Fibroblast of lung (primary cell): ENCODE data around the gene AKAP13.

Experiments
- CTCF ChIP-seq, 2 donors: IDR thresholded peaks in 1 of 2; conservative IDR thresholded peaks in 1 of 2; 1 replicate in 1 of 2; 2 replicates in 1 of 2; pipeline ENCODE4 v1.5.1; 2011 to 2012; ENCODE audit warnings: low read length in 2 of 2, control low read depth in 1 of 2, inconsistent platforms in 1 of 2, low read depth in 1 of 2, mild to moderate bottlenecking in 1 of 2
- EZH2 ChIP-seq: IDR thresholded peaks from 2 replicates; pipeline ENCODE4 v1.5.1; 2012; ENCODE audit warnings: low read length, control low read depth, mild to moderate bottlenecking; ENCODE audit errors: missing control alignments

- TF ChIP-seq CTCF (conservative IDR thresholded peaks at IDR 0.05 in 1 of 2, IDR thresholded peaks at IDR 0.05 in 1 of 2; ENCODE audit: low read depth in 1 of 2, low read length in 2 of 2): no peak
- TF ChIP-seq EZH2: no peak
Measured at GRCh38 chr15:85562824-85563223, 182.4 kb downstream of the AKAP13 start.
